Astrocyte (in vitro differentiated cells and primary cell): ENCODE data around the gene H3-3A. TPM values are rescaled to one million over a fixed set of nuclear protein-coding genes. Genes with fewer than 3 reads are reported as not detected.
A peak's percentile ranks its signal among the peaks of the same experiment; 100 is the strongest.

ENCODE experiments used
- DNase-seq: peaks from one replicate; pipeline ENCODE4 v3.0.0-alpha.2; 2010; ENCODE audit warnings: low read depth
- FAIRE-seq: peaks from 2 replicates; lab custom pipeline; 2011; peaks lifted over from hg19 to GRCh38; lab: Jason Lieb, UNC
- H2AFZ ChIP-seq: 2 replicates; pipeline ENCODE4 v1.6.0; 2012; ENCODE audit warnings: low read depth, low read length, inconsistent platforms
- H3K27ac ChIP-seq: 2 replicates; pipeline ENCODE4 v1.5.1; 2011; ENCODE audit warnings: low read depth, low read length, inconsistent platforms
- H3K27me3 ChIP-seq: 2 replicates; pipeline ENCODE4 v1.6.0; 2011; ENCODE audit warnings: low read length, inconsistent platforms; ENCODE audit not compliant: insufficient read depth
- H3K36me3 ChIP-seq: 2 replicates; pipeline ENCODE4 v1.5.1; 2011; ENCODE audit warnings: low read length, inconsistent platforms; ENCODE audit not compliant: insufficient read depth
- H3K4me1 ChIP-seq: 2 replicates; pipeline ENCODE4 v1.5.1; 2011; ENCODE audit warnings: low read length, inconsistent platforms; ENCODE audit not compliant: insufficient read depth
- H3K4me2 ChIP-seq: 2 replicates; pipeline ENCODE4 v1.6.0; 2012; ENCODE audit warnings: low read length, inconsistent platforms
- H3K4me3 ChIP-seq: 2 replicates; pipeline ENCODE4 v1.5.1; 2011; ENCODE audit warnings: low read depth, mild to moderate bottlenecking, low read length, inconsistent platforms; ENCODE audit not compliant: insufficient read depth
- H3K79me2 ChIP-seq: 2 replicates; pipeline ENCODE4 v1.6.0; 2012; ENCODE audit warnings: mild to moderate bottlenecking, low read length, inconsistent platforms; ENCODE audit not compliant: insufficient read depth
- H3K9ac ChIP-seq: 2 replicates; pipeline ENCODE4 v1.6.0; 2012; ENCODE audit warnings: mild to moderate bottlenecking, low read length, inconsistent platforms
- H3K9me3 ChIP-seq: 2 replicates; pipeline ENCODE4 v1.5.1; 2012; ENCODE audit warnings: low read depth, mild to moderate bottlenecking, low read length, inconsistent platforms; ENCODE audit not compliant: insufficient read depth
- H4K20me1 ChIP-seq: 2 replicates; pipeline ENCODE4 v1.6.0; 2012; ENCODE audit warnings: low read length, inconsistent platforms; ENCODE audit not compliant: insufficient read depth
- H3K27ac Mint-ChIP-seq: one replicate; pipeline ENCODE4 v1.8.0; 2021; ENCODE audit warnings: mild to moderate bottlenecking, mixed read lengths; ENCODE audit not compliant: unreplicated experiment
- H3K27me3 Mint-ChIP-seq: one replicate; pipeline ENCODE4 v1.8.0; 2021; ENCODE audit warnings: low read depth, mixed read lengths; ENCODE audit not compliant: unreplicated experiment
- H3K36me3 Mint-ChIP-seq: one replicate; pipeline ENCODE4 v1.8.0; 2021; ENCODE audit warnings: low read depth, mixed read lengths; ENCODE audit not compliant: unreplicated experiment
- H3K4me1 Mint-ChIP-seq: one replicate; pipeline ENCODE4 v1.8.0; 2021; ENCODE audit warnings: low read depth, mixed read lengths; ENCODE audit not compliant: unreplicated experiment
- H3K4me3 Mint-ChIP-seq: one replicate; pipeline ENCODE4 v1.8.0; 2021; ENCODE audit warnings: mild to moderate bottlenecking, moderate library complexity, mixed read lengths; ENCODE audit not compliant: unreplicated experiment
- H3K9me3 Mint-ChIP-seq: one replicate; pipeline ENCODE4 v1.8.0; 2021; ENCODE audit warnings: mild to moderate bottlenecking, mixed read lengths; ENCODE audit not compliant: unreplicated experiment
- EZH2 ChIP-seq: IDR thresholded peaks from 2 replicates; pipeline ENCODE4 v1.6.1; 2012; ENCODE audit warnings: mild to moderate bottlenecking, low read length, inconsistent platforms; ENCODE audit not compliant: insufficient read depth
- total RNA-seq: library from RNA; stranded (reverse); gene quantifications from 2 replicates; pipeline ENCODE4 v1.2.1, GENCODE V29; 2021
- TF ChIP-seq, protein P1 (sequence below): IDR thresholded peaks from 2 replicates; pipeline ENCODE4 v1.5.1; 2011; ENCODE audit warnings: low read depth, mild to moderate bottlenecking, inconsistent platforms, low read length, moderate library complexity; ENCODE audit not compliant: insufficient read depth

H3-3A gene
- total RNA-seq, 1 donor from 2014 or later = 375 TPM

DNA sequence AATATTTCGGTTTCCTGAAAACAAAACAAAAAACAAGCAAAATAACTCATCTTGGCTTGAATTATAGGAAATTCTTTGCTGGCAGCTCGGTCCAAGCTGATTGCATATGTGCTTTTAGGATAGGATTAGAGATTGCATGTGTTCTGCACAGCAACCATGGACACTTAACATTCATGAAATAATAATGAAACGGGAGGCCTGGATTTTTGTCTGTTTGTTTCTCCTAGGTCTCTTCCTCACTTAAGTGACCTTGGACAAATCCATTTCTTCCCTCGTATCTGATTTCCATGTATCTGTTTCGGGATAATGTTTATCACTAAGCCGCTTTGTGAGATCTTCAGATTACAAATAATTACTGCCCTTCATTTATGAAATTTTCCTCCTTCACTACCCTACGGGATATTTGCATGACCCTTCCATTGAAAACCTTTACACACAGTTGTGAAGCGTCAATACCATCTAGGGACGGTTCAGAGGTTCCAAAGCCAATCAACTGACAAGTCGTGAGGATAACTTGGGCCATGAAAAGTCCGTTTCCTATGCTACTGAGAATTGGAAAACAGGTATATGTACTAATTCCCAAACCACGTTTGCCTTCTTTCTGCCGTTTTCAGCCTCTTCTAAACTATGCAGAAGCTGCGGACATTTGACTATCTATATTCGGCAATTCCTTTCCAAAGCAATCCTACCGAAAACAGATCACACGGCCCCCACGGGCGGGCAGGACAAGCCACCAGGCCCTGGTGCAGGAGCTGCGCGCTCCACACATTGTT, 1.3 kb upstream of the H3-3A start:
- Mint-ChIP-seq H3K4me1 (peaks cover 14% of the 10 kb centered on the region), H3K9me3 (no peaks in the 10 kb centered on the region), H3K36me3 (no peaks in the 10 kb centered on the region), H3K27ac (peak overlapping the region; percentile 15), H3K4me3 (peak overlapping the region; percentile 89), H3K27me3 (no peaks in the 10 kb centered on the region)
- Histone ChIP-seq H3K27ac (peak overlapping the region; percentile 86), H3K9ac (peak overlapping the region; percentile 92), H4K20me1 (peaks cover 33% of the 10 kb centered on the region), H3K4me1 (peaks cover 11% of the 10 kb centered on the region), H3K4me2 (peak overlapping the region; percentile 86), H3K79me2 (peaks cover 33% of the 10 kb centered on the region), H2AFZ (peak overlapping the region; percentile 70), H3K4me3 (peak overlapping the region; percentile 77), H3K9me3 (no peaks in the 10 kb centered on the region), H3K27me3 (no peaks in the 10 kb centered on the region), H3K36me3 (peaks cover 7% of the 10 kb centered on the region)
- no peak for FAIRE-seq
- no peak for DNase-seq
- no peak for TF ChIP-seq EZH2
- TF ChIP-seq, protein P1, sequence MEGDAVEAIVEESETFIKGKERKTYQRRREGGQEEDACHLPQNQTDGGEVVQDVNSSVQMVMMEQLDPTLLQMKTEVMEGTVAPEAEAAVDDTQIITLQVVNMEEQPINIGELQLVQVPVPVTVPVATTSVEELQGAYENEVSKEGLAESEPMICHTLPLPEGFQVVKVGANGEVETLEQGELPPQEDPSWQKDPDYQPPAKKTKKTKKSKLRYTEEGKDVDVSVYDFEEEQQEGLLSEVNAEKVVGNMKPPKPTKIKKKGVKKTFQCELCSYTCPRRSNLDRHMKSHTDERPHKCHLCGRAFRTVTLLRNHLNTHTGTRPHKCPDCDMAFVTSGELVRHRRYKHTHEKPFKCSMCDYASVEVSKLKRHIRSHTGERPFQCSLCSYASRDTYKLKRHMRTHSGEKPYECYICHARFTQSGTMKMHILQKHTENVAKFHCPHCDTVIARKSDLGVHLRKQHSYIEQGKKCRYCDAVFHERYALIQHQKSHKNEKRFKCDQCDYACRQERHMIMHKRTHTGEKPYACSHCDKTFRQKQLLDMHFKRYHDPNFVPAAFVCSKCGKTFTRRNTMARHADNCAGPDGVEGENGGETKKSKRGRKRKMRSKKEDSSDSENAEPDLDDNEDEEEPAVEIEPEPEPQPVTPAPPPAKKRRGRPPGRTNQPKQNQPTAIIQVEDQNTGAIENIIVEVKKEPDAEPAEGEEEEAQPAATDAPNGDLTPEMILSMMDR = no peak

DNA sequence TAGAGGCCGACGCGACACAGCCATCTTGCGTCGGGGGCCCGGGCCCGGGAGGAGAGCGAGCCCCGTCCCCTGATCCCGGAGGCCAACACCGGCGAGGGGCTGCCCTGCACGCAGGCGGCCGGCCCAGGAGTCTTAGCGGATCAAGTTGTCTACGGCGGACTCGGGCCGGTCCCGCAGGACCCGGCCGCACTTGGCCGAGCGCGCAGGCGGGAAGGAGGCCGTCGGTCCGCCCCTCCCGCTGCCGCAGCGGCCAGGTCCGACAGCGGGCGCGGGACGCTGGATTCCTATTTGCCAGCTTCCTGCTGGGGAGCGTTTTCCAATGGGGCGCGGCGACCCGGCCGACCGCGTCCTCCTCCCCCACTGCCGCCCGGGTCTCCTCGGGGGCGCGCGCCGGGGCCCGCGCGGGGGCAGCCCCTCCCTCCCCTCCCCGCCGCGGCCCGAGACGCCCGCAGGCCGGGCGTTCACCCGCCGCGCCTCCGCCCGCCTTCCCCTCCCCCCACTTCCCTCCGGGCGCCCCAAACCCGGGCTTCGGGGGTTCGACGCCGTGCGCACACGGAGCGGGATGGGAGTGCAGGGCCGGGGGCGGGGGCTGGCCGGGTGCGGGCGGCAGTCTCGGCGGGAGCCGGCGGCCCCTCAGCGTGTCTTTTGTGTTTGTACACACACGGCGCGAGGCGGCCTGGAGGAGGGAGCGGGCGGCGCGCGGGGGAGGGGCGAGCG, 517 bp upstream of the H3-3A start:
- FAIRE-seq (no peak), DNase-seq (peak; percentile 56)
- H3K4me3 ChIP-seq = peak overlapping the region; percentile 77
- H2AFZ ChIP-seq = peak overlapping the region; percentile 70
- H3K27me3 ChIP-seq = no peaks in the 10 kb centered on the region
- peaks cover 40% of the 10 kb centered on the region for H3K79me2 ChIP-seq
- H3K4me1 ChIP-seq = peaks cover 11% of the 10 kb centered on the region
- Mint-ChIP-seq H3K4me1 (peaks cover 15% of the 10 kb centered on the region), H3K4me3 (peak overlapping the region; percentile 89), H3K9me3 (no peaks in the 10 kb centered on the region), H3K36me3 (no peaks in the 10 kb centered on the region), H3K27me3 (no peaks in the 10 kb centered on the region), H3K27ac (no peak overlapping the region)
- H3K9ac ChIP-seq = peak overlapping the region; percentile 92
- peak overlapping the region; percentile 86 for H3K4me2 ChIP-seq
- peaks cover 14% of the 10 kb centered on the region for H3K36me3 ChIP-seq
- peak overlapping the region; percentile 86 for H3K27ac ChIP-seq
- TF ChIP-seq, protein P1 = no peak
- TF ChIP-seq EZH2 = no peak
- peaks cover 41% of the 10 kb centered on the region for H4K20me1 ChIP-seq
- no peaks in the 10 kb centered on the region for H3K9me3 ChIP-seq
